Neural cell (in vitro differentiated cells): ENCODE measurements around the gene BTAF1.

Experiments used
- CTCF ChIP-seq: fragments of 450-650 bp; IDR thresholded peaks from 2 replicates; pipeline ENCODE4 v1.5.1; 2014; ENCODE audit warnings: antibody characterized with exemption, mild to moderate bottlenecking, moderate library complexity; ENCODE audit not compliant: poor library complexity, severe bottlenecking
- EP300 ChIP-seq: fragments of 450-650 bp; conservative IDR thresholded peaks from 2 replicates; pipeline ENCODE4 v1.6.1; 2014; ENCODE audit warnings: antibody characterized with exemption, mild to moderate bottlenecking, moderate library complexity; ENCODE audit not compliant: poor library complexity, severe bottlenecking
- EZH2 ChIP-seq: fragments of 200-600, 300-800 bp; shearing (Covaris generic), sonication (generic); IDR thresholded peaks from 2 replicates; pipeline ENCODE4 v1.6.1; 2014; ENCODE audit warnings: antibody characterized with exemption, low read length, borderline replicate concordance, mild to moderate bottlenecking; ENCODE audit not compliant: insufficient read depth, poor library complexity, severe bottlenecking
- RAD21 ChIP-seq: fragments of 450-650 bp; conservative IDR thresholded peaks from 2 replicates; pipeline ENCODE4 v1.6.1; 2014; ENCODE audit warnings: antibody characterized with exemption, mild to moderate bottlenecking, moderate library complexity

- TF ChIP-seq CTCF (no peak), EZH2 (no peak), EP300 (peak; percentile 62), RAD21 (no peak)
Measured at GRCh38 chr10:91883549-91884444, 39.8 kb upstream of the BTAF1 start.
